NCI-H526 treated with DMSO at 0.1 percent for 48 hours (cell line): ENCODE results near the gene CACNA2D3.

Experiments
- DNase-seq: peaks from one replicate; lab custom pipeline; 2025; lab: John Stamatoyannopoulos, UW

Gene CACNA2D3

GRCh38 chr3:54171509-54171908 lies 49.2 kb downstream of the CACNA2D3 start:
- no peak for DNase-seq

- no peak for DNase-seq
Observed at GRCh38 chr3:54171951-54172350, 49.6 kb downstream of the CACNA2D3 start.

- DNase-seq, result no peak
Observed at GRCh38 chr3:54173371-54173770, 51.0 kb downstream of the CACNA2D3 start.

GRCh38 chr3:54176106-54176505 lies 53.8 kb downstream of the CACNA2D3 start:
- no peak for DNase-seq

GRCh38 chr3:54177816-54178215 lies 55.5 kb downstream of the CACNA2D3 start:
- no peak for DNase-seq

GRCh38 chr3:54178376-54178775 lies 56.0 kb downstream of the CACNA2D3 start:
- no peak for DNase-seq

- no peak for DNase-seq
Observed at GRCh38 chr3:54180921-54181320, 58.6 kb downstream of the CACNA2D3 start.

- no peak for DNase-seq
Observed at GRCh38 chr3:54182242-54182641, 59.9 kb downstream of the CACNA2D3 start.

GRCh38 chr3:54185740-54186139 lies 63.4 kb downstream of the CACNA2D3 start:
- DNase-seq, result no peak

- DNase-seq, result no peak
Observed at GRCh38 chr3:54188176-54188791, 65.9 kb downstream of the CACNA2D3 start.

GRCh38 chr3:54191220-54191619 lies 68.9 kb downstream of the CACNA2D3 start:
- DNase-seq, result no peak

GRCh38 chr3:54192026-54192425 lies 69.7 kb downstream of the CACNA2D3 start:
- DNase-seq, result no peak

GRCh38 chr3:54193093-54193492 lies 70.7 kb downstream of the CACNA2D3 start:
- DNase-seq, result no peak

GRCh38 chr3:54196360-54196991 lies 74.1 kb downstream of the CACNA2D3 start:
- DNase-seq, result peak; percentile 18

GRCh38 chr3:54197509-54197908 lies 75.2 kb downstream of the CACNA2D3 start:
- DNase-seq, result no peak

- DNase-seq, result no peak
Observed at GRCh38 chr3:54198556-54198955, 76.2 kb downstream of the CACNA2D3 start.

GRCh38 chr3:54202054-54202453 lies 79.7 kb downstream of the CACNA2D3 start:
- no peak for DNase-seq

- no peak for DNase-seq
Observed at GRCh38 chr3:54202651-54203248, 80.4 kb downstream of the CACNA2D3 start.

- DNase-seq, result no peak
Observed at GRCh38 chr3:54206874-54207273, 84.5 kb downstream of the CACNA2D3 start.

- DNase-seq, result no peak
Observed at GRCh38 chr3:54211097-54211496, 88.7 kb downstream of the CACNA2D3 start.

- no peak for DNase-seq
Observed at GRCh38 chr3:54212723-54213122, 90.4 kb downstream of the CACNA2D3 start.

- no peak for DNase-seq
Observed at GRCh38 chr3:54213907-54214306, 91.6 kb downstream of the CACNA2D3 start.

GRCh38 chr3:54214845-54215244 lies 92.5 kb downstream of the CACNA2D3 start:
- no peak for DNase-seq

- no peak for DNase-seq
Observed at GRCh38 chr3:54215521-54215920, 93.2 kb downstream of the CACNA2D3 start.
